Activated naive CD8-positive, alpha-beta T cell treated with anti-CD3 and anti-CD28 coated beads, Interleukin-2, amount 50 U/mL, for 16 hours (primary cell): ENCODE measurements around the gene RECQL5.

ENCODE experiments used
- DNase-seq: peaks from one replicate; pipeline ENCODE4 v3.0.0-alpha.2; 2020; ENCODE audit warnings: low read depth, low spot score

The RECQL5 gene

GRCh38 chr17:75666959-75667790 is at the start of gene RECQL5, which contains the start of gene SAP30BP:
Gene RECQL5 (minus strand): TSS chr17:75667154. CDS start chr17:75666557, 597 bp downstream.
Gene SAP30BP (plus strand): TSS chr17:75667338. CDS start chr17:75667373, 35 bp downstream.
- DNase-seq, result peak; percentile 97

GRCh38 chr17:75712446-75712845 is 45.5 kb upstream of the RECQL5 start:
- no peak for DNase-seq

- no peak for DNase-seq
Observed at GRCh38 chr17:75707079-75707571, 40.2 kb upstream of the RECQL5 start.

- DNase-seq, result no peak
Observed at GRCh38 chr17:75706042-75706728, 39.2 kb upstream of the RECQL5 start.

GRCh38 chr17:75704963-75705875 is 38.3 kb upstream of the RECQL5 start:
- no peak for DNase-seq

GRCh38 chr17:75703591-75703990 is 36.6 kb upstream of the RECQL5 start:
- DNase-seq, result no peak

- DNase-seq, result no peak
Observed at GRCh38 chr17:75703191-75703590, 36.2 kb upstream of the RECQL5 start.

GRCh38 chr17:75701288-75701687 is 34.3 kb upstream of the RECQL5 start:
- DNase-seq, result no peak

- no peak for DNase-seq
Observed at GRCh38 chr17:75698659-75699058, 31.7 kb upstream of the RECQL5 start.

- no peak for DNase-seq
Observed at GRCh38 chr17:75697651-75698291, 30.8 kb upstream of the RECQL5 start.

- DNase-seq, result no peak
Observed at GRCh38 chr17:75695830-75696271, 28.9 kb upstream of the RECQL5 start.

- no peak for DNase-seq
Observed at GRCh38 chr17:75695141-75695829, 28.3 kb upstream of the RECQL5 start.

GRCh38 chr17:75694536-75694935 is 27.6 kb upstream of the RECQL5 start:
- DNase-seq, result no peak

- no peak for DNase-seq
Observed at GRCh38 chr17:75693500-75694481, 26.8 kb upstream of the RECQL5 start.

GRCh38 chr17:75692976-75693375 is 26.0 kb upstream of the RECQL5 start:
- no peak for DNase-seq

- no peak for DNase-seq
Observed at GRCh38 chr17:75691801-75692626, 25.1 kb upstream of the RECQL5 start.

- DNase-seq, result no peak
Observed at GRCh38 chr17:75691371-75691791, 24.4 kb upstream of the RECQL5 start.

GRCh38 chr17:75689441-75689873 is 22.5 kb upstream of the RECQL5 start:
- no peak for DNase-seq
